Sigmoid colon (tissue), 7 donors: ENCODE measurements around the gene ZBED2. TPM values are rescaled to one million over a fixed set of nuclear protein-coding genes. Genes with fewer than 3 reads are reported as not detected.

Source experiments
- DNase-seq: peaks from one replicate; pipeline ENCODE4 v3.0.0-alpha.2; 2019
- H3K27ac ChIP-seq, 4 donors: fragments of 200-600 bp; sonication (generic); one replicate each; pipeline ENCODE4 v1.5.1; 2016 to 2019; ENCODE audit warnings: mild to moderate bottlenecking in 1 of 4
- H3K27me3 ChIP-seq, 3 donors: fragments of 200-600 bp; sonication (generic); one replicate each; pipeline ENCODE4 v1.5.1; 2019; ENCODE audit warnings: mild to moderate bottlenecking in 1 of 3
- H3K36me3 ChIP-seq, 4 donors: fragments of 200-600 bp; sonication (generic); one replicate each; pipeline ENCODE4 v1.5.1; 2016 to 2019
- H3K4me1 ChIP-seq, 4 donors: fragments of 200-600 bp; sonication (generic); one replicate each; pipeline ENCODE4 v1.5.1; 2017 to 2019
- H3K4me3 ChIP-seq, 4 donors: fragments of 200-600 bp; sonication (generic); one replicate each; pipeline ENCODE4 v1.5.1; 2017 to 2019; ENCODE audit warnings: mild to moderate bottlenecking in 2 of 4, moderate library complexity in 1 of 4
- H3K9me3 ChIP-seq, 4 donors: fragments of 200-600 bp in 3 of 4; sonication (generic) in 3 of 4; one replicate each; pipeline versions ENCODE4 v1.5.1 to v1.6.1; 2013 to 2019
- CTCF ChIP-seq, 4 experiments: fragments of 450-650 bp in 3 of 4; fragments of 200-600 bp in 1 of 4; IDR thresholded peaks; one replicate each; pipeline ENCODE4 v1.5.1; 2016 to 2019; ENCODE audit warnings: antibody characterized with exemption in 4 of 4, mild to moderate bottlenecking in 3 of 4, moderate library complexity in 2 of 4
- EP300 ChIP-seq, 4 donors: sonication (generic); formaldehyde crosslinking; IDR thresholded peaks; one replicate each; pipeline ENCODE4 v1.6.1; 2017; ENCODE audit warnings: antibody characterized with exemption in 4 of 4
- POLR2A ChIP-seq, 2 donors: fragments of 450-650 bp; IDR thresholded peaks; one replicate each; pipeline ENCODE4 v1.6.1; 2016; ENCODE audit warnings: antibody characterized with exemption in 2 of 2, mild to moderate bottlenecking in 2 of 2, moderate library complexity in 2 of 2
- POLR2AphosphoS5 ChIP-seq, 4 donors: sonication (generic); formaldehyde crosslinking; IDR thresholded peaks; one replicate each; pipeline ENCODE4 v1.6.1; 2017; ENCODE audit warnings: antibody characterized with exemption in 4 of 4
- WGBS, 2 donors: extraction: QIAGEN DNeasy Blood & Tissue Kit; methylation state at CpG; one replicate each; pipeline ENCODE4 v1.1.7; 2013; 5-methylcytosine and 5-hydroxymethylcytosine counted together
- intact Hi-C: fragments of 100-400 bp; cut with DNase I; formaldehyde crosslinking; loops from one replicate; pipeline ENCODE4 v1.15.1; 2023
- polyA plus RNA-seq, 3 donors: library from polyadenylated mRNA; stranded (reverse); fragments of 200-250 nt; gene quantifications; one replicate each; pipeline ENCODE4 v1.2.3, GENCODE V29; 2013
- total RNA-seq, 4 donors: library from RNA; depleted of rRNA; stranded (reverse); fragments of >200 nt; gene quantifications; one replicate each; pipeline ENCODE4 v1.1.0, GENCODE V29; 2016
- donor health status: healthy with polysubstance abuse.
- donor health status: Bipolar disorder and iron deficiency.
- donor health status: healthy.

ZBED2 gene
- total and polyA plus RNA-seq, 7 donors, result 0.92 TPM; not detected in 6

DNA sequence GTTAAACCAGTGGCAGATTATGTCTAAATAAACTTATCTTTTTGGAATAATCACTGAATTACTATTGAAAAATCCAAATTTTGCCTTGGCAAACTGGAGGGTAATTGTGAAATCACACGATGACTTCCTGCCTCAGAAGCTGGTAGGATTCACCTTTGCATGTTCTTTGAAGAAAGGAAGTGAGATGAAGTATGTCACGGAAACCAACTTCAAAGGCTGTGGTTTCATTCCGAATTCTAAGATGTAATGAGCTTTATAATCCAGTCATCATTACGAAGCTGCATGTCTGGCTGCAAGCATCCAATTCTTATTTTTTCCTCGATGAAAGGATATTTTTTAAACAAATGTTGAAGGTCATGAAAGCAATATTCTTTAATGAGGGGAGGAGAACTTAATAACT, 15.0 kb upstream of the ZBED2 start:
- no peak for DNase-seq
- H3K27ac ChIP-seq, result no peak overlapping the region

GRCh38 chr3:111609700-111610099, 14.6 kb upstream of the ZBED2 start:
- H3K4me3 ChIP-seq, result no peak overlapping the region
- WGBS, 2 donors, result 88 to 92% methylated on average over 2 of the region's 2 CpGs
- intact Hi-C loops, result no loop called here
- no peaks in the 10 kb centered on the region for H3K36me3 ChIP-seq
- no peaks in the 10 kb centered on the region for H3K27me3 ChIP-seq
- DNase-seq, result no peak
- no peaks in the 10 kb centered on the region for H3K9me3 ChIP-seq
- H3K4me1 ChIP-seq, result no peaks in the 10 kb centered on the region
- no peak overlapping the region for H3K27ac ChIP-seq
- TF ChIP-seq POLR2AphosphoS5 (IDR thresholded peaks at IDR 0.05) (no peak), POLR2A (IDR thresholded peaks at IDR 0.05) (no peak), CTCF (IDR thresholded peaks at IDR 0.05) (no peak), EP300 (IDR thresholded peaks at IDR 0.05) (no peak)

More for the DNA sequence above, 15.0 kb upstream of the ZBED2 start:
- intact Hi-C loops, result no loop called here
- no peak overlapping the region for H3K4me3 ChIP-seq
- H3K9me3 ChIP-seq, result no peaks in the 10 kb centered on the region
- H3K36me3 ChIP-seq, result no peaks in the 10 kb centered on the region
- WGBS, 2 donors, result 56 to 74% methylated on average over 5 of the region's 5 CpGs
- no peaks in the 10 kb centered on the region for H3K4me1 ChIP-seq
- no peak for TF ChIP-seq EP300 (IDR thresholded peaks at IDR 0.05)
- no peak for TF ChIP-seq CTCF (IDR thresholded peaks at IDR 0.05)
- no peak for TF ChIP-seq POLR2A (IDR thresholded peaks at IDR 0.05)
- no peak for TF ChIP-seq POLR2AphosphoS5 (IDR thresholded peaks at IDR 0.05)
- no peaks in the 10 kb centered on the region for H3K27me3 ChIP-seq

GRCh38 chr3:111608383-111608782, 13.2 kb upstream of the ZBED2 start:
- Histone ChIP-seq H3K27me3 (no peaks in the 10 kb centered on the region), H3K36me3 (no peaks in the 10 kb centered on the region), H3K27ac (no peak overlapping the region), H3K4me3 (no peak overlapping the region), H3K9me3 (no peaks in the 10 kb centered on the region), H3K4me1 (no peaks in the 10 kb centered on the region)
- 66 to 82% methylated on average over 2 of the region's 2 CpGs for WGBS, 2 donors
- DNase-seq, result no peak
- TF ChIP-seq POLR2AphosphoS5 (IDR thresholded peaks at IDR 0.05) (no peak), EP300 (IDR thresholded peaks at IDR 0.05) (no peak), POLR2A (IDR thresholded peaks at IDR 0.05) (no peak), CTCF (IDR thresholded peaks at IDR 0.05) (no peak)
- intact Hi-C loops, result no loop called here

- Histone ChIP-seq H3K27me3 (no peaks in the 10 kb centered on the region), H3K27ac (no peak overlapping the region), H3K36me3 (no peaks in the 10 kb centered on the region), H3K9me3 (no peaks in the 10 kb centered on the region), H3K4me3 (no peak overlapping the region), H3K4me1 (no peaks in the 10 kb centered on the region)
- no peak for DNase-seq
- intact Hi-C loops, result no loop called here
- TF ChIP-seq CTCF (IDR thresholded peaks at IDR 0.05) (no peak), POLR2A (IDR thresholded peaks at IDR 0.05) (no peak), EP300 (IDR thresholded peaks at IDR 0.05) (no peak), POLR2AphosphoS5 (IDR thresholded peaks at IDR 0.05) (no peak)
- WGBS, 2 donors, result 73 to 74% methylated on average over 3 of the region's 3 CpGs
Measured at GRCh38 chr3:111607240-111607920, 12.2 kb upstream of the ZBED2 start.

DNA sequence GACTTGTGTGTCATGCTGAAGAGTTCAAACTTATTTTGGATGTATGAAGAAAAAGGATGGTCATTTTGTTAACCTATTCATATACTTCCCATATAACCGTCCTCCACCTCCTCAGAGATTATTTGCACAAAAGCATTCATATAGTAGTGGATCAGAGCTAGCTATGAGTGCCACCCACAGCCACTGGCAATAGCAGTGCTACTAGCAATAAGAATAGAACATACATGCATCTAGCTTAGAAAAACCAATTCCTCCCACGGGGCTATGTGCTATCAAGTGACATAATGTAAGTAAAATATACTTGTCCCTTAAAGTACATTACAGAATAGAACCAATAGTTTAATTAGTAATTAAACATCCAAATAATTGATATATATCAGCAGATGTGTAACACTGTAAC, 10.3 kb upstream of the ZBED2 start:
- intact Hi-C loops, result no loop called here
- Histone ChIP-seq H3K4me3 (no peak overlapping the region), H3K27ac (no peak overlapping the region), H3K9me3 (no peaks in the 10 kb centered on the region), H3K4me1 (no peaks in the 10 kb centered on the region), H3K27me3 (no peaks in the 10 kb centered on the region), H3K36me3 (no peaks in the 10 kb centered on the region)
- DNase-seq, result no peak
- WGBS, 2 donors, result 74 to 84% methylated on average over 2 of the region's 2 CpGs
- TF ChIP-seq EP300 (IDR thresholded peaks at IDR 0.05), result no peak
- no peak for TF ChIP-seq POLR2A (IDR thresholded peaks at IDR 0.05)
- no peak for TF ChIP-seq CTCF (IDR thresholded peaks at IDR 0.05)
- no peak for TF ChIP-seq POLR2AphosphoS5 (IDR thresholded peaks at IDR 0.05)
